HG03103 (cell line): ENCODE measurements around the gene NR1H4.
"Not testable (repeated sequence)": the region's sequence is repeated elsewhere in the genome, so short reads cannot be mapped to it uniquely, and the experiment has no call there.

Experiments used
- ATAC-seq: cut with Tn5 transposase; IDR thresholded peaks from one replicate; pipeline ENCODE4 v1.9.1; 2021; ENCODE audit warnings: low read depth; ENCODE audit not compliant: unreplicated experiment

NR1H4 gene

DNA sequence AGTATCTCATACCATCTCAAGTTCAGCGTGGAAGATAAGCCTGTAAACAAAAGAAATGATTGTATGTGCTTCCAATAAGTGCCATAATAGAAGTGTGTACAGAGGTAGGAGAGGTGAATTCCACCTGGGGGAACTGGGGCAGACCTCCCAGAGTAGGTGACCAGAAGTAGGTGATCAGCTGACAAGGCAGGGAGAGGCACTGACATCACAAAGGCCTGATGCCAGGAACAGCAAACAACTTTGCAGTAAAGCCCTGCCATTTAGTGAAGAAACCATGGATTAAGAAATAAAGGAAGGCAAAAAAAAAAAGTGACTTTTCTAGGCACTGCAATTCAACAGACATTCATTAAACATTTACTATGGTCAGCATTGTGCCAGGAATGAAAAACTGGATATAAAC is 31.1 kb downstream of the NR1H4 start:
- ATAC-seq = no peak

GRCh38 chr12:100508751-100509150 is 35.1 kb downstream of the NR1H4 start:
- no peak for ATAC-seq

DNA sequence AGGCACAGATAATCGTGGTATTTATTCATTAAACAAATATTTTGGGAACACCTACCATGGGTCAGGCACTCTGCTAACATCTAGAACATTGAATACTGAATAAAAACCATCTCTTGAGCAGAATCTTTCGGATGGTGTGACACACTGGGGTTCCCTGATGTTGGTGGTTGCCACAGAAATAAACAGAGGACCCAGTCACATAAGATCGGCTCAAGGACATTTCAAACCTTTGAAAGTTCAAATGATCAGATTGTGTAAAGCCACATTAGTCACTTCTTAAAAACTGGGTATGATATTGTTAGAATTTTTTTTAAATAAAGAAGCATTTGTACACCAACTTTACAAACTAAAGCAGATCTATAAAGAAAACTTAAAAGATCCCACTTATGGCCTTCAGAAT is 39.0 kb downstream of the NR1H4 start:
- ATAC-seq = no peak

- no peak for ATAC-seq
Measured at GRCh38 chr12:100515968-100516367, 42.3 kb downstream of the NR1H4 start.

DNA sequence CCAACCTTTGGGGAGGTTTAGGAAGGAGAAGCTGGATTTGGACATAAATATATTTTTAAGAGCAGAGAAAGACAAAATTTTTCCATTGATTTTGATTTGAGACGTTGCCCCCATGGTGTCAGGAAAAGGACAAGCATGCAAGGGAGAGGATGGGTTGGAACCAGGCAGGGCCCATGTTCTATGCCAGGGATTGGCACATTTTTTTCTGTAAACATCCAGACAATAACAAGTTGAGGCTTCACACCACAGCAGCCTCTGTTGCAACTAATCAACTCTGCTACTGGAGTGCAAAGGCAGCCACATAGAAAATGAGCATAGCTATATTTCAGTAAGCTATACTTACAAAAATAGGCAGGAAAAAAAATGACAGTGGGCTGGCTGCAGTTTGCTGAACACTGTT is 44.7 kb downstream of the NR1H4 start:
- no peak for ATAC-seq

DNA sequence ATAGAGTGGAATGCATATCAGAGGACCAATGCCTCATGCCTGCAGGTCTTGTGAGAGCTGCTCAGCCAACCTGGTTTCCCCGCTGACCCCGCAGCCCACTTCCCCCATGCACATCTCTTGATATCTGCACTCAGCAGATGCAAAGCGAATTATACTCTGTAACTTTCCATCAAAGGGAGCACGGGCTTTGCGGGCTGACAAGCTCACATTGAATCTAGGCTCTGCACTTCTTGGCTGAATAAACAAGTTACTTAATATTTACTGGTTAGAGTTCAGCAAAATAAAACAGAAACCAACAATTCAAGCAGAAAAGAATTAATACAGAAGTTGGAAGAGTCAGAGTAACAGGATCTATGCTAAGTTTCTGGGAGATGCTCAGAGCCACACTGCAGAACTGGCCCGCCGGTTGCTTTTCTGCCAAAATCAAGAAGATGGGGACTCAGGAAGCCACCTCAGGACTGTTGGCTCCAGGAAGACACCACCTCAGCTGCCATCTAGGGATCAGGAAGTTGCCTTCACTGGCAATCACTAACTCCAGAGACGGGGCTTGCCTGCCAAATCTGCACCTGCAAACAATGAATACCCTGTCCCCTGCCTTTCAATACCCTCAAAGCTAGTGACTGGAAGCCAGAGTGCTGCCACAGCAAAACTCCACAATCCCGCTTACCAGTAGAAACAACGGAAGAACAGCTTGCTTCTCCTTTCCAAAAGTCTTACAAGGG is 46.5 kb downstream of the NR1H4 start:
- no peak for ATAC-seq

GRCh38 chr12:100521958-100522357 is 48.3 kb downstream of the NR1H4 start:
- no peak for ATAC-seq

GRCh38 chr12:100528034-100528433 is 54.4 kb downstream of the NR1H4 start:
- no peak for ATAC-seq

- ATAC-seq = no peak
Measured at GRCh38 chr12:100528471-100529127, 54.9 kb downstream of the NR1H4 start.

GRCh38 chr12:100529756-100530350 is 56.2 kb downstream of the NR1H4 start:
- no peak for ATAC-seq

DNA sequence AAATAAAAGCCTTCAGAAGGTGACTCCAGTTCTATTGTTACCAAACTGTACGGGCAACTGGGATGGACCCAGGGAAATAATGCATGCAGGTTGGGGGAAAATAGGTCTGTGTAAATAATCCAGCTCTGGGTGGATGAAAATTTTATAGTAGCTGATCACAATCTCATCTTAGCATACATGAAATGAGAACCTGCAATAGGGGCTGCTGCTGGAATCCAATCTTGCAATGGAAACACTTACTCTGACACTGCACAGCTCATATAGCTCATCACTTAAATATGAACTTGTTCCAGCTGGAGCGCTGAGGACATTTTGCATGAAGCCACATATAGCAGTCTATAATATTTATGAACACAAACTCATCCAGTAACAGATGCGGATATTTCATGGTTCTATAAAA is 59.7 kb downstream of the NR1H4 start:
- no peak for ATAC-seq

GRCh38 chr12:100534625-100535227 is 61.1 kb downstream of the NR1H4 start:
- ATAC-seq = no peak

GRCh38 chr12:100539202-100539601 is 65.5 kb downstream of the NR1H4 start:
- ATAC-seq = no peak

GRCh38 chr12:100544165-100544564 is 70.5 kb downstream of the NR1H4 start:
- ATAC-seq = no peak

DNA sequence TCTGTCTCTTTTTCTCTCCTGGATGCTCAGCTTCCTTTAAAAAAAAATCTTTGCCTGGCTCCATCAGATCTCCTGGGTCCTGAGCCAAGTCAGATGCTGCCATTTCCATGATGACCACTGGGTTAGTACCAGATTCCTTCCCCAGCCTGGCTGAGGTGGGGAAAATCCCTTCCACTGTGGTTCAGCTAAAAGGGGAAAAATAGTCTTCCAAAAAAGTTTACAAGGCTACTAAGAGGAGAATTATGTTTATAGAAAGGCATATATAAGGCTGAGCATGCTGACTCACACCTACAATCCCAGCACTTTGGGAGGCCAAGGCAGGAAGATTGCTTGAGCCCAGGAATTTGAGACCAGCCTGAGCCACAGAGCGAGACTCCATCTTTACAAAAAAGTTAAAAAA is 71.4 kb downstream of the NR1H4 start:
- no peak for ATAC-seq

DNA sequence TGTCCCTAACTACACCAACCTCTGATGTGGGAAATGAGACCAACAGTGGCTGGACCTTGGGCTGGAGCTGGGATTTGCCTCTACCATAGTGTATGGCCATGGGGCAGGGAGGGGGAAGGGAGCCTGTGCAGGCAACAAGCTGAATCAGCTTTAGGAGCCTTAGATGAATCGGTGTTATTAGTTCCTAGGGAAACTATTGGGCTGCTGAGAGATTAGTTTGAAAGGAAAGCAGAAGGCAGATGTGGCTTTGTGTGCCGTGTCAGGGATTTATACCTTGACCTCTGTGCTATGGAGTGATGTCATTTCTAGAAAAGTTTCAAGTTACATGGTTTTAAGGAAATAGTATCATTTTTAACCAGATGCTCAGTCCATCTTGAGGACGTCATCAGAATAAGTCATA is 80.3 kb downstream of the NR1H4 start:
- ATAC-seq = no peak

DNA sequence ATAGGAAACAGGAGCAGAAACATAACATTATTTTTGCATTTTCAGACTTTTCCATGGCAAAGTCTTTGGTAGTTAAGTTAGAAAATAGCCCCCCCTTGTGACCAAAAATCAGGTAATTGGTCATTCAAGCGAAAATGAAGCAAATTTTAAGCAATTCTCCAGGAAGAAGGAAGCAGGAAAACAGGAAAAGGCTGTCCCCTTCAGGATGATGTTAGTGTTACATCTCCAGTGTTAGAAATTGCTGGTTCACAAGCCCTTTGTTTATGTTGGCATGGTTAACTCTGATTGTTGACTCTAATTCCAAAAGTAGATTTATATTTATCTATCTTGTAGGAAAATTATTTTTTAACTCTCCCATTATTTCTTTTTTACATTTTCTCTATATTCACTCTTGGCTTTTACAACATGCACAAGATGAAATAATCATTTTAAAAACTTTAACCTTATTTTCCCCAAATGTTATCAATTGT is 81.0 kb downstream of the NR1H4 start:
- no peak for ATAC-seq

DNA sequence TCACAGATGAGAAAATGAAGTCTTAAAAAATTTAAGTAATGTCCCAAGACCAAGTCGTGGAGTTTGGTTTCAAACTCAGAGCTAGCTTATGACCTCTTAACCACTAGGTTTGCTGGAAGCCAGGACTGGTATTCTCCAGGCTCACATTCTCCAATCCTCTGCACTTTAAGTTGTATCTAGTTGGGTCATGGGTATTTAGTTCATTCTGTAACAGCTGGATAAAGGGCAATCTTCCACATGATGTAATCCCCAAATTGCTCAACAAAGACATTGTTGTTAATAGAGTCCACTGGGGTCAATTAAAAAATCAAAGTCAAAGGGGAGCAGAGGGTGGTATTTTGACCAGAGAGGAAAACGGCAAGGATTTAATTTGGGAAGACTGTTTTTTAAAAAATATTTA is 82.1 kb downstream of the NR1H4 start:
- ATAC-seq = no peak

DNA sequence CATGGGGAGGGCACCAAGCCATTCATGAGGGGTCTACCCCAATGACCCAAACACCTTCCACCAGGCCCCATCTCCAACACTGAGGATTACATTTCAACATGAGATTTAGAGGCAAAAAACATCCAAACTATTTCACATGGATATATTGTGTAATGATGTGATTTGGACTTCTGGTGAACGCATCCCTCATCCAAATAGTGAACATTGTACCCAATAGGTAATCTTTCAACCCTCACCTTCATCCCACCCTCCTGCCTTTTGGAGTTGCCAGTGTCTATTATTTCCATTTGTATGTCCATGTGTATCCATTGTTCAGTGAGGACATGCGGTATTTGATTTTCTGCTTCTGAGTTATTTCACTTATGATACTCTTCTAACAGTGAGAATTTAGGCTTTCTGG is 83.7 kb downstream of the NR1H4 start:
- no peak for ATAC-seq

DNA sequence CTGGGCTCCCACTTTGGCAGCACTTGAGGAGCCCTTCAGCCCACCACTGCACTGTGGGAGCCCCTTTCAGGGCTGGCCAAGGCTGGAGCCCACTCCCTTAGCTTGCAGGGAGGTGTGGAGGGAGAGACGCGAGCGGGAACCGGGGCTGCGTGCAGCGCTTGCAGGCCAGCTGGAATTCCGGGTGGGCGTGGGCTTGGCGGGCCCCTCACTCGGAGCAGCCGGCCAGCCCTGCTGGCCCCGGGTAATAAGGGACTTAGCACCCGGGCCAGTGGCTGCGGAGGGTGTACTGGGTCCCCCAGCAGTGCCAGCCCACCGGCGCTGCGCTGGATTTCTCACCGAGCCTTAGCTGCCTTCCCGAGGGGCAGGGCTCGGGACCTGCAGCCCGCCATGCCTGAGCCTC is 85.6 kb downstream of the NR1H4 start:
- ATAC-seq = not testable (repeated sequence)

GRCh38 chr12:100564090-100564489 is 90.4 kb downstream of the NR1H4 start:
- ATAC-seq = no peak
